Astrocyte of the cerebellum (primary cell): ENCODE data around the gene C19orf33.
"Not testable (repeated sequence)": the region's sequence is repeated elsewhere in the genome, so short reads cannot be mapped to it uniquely, and the experiment has no call there.

ENCODE experiments used
- DNase-seq: peaks from one replicate; pipeline ENCODE4 v3.0.0-alpha.2; 2011; ENCODE audit warnings: low read depth
- H3K4me3 ChIP-seq: 2 replicates; pipeline ENCODE4 v1.5.1; 2011; ENCODE audit warnings: mild to moderate bottlenecking, low read depth, low read length, moderate library complexity
- in situ Hi-C: cut with HindIII; loops from 2 replicates; pipeline ENCODE4 v1.10.0; 2017; ENCODE audit warnings: low sequenced_read_pairs
- TF ChIP-seq, protein P1 (sequence below): IDR thresholded peaks from 2 replicates; pipeline ENCODE4 v1.5.1; 2012; ENCODE audit warnings: low read length, low read depth, moderate library complexity, mild to moderate bottlenecking; ENCODE audit errors: missing control alignments

C19orf33 gene

GRCh38 chr19:38335949-38336637 lies 32.0 kb downstream of the C19orf33 start:
- in situ Hi-C loops, result no loop called here
- DNase-seq, result peak; percentile 82
- TF ChIP-seq, protein P1, sequence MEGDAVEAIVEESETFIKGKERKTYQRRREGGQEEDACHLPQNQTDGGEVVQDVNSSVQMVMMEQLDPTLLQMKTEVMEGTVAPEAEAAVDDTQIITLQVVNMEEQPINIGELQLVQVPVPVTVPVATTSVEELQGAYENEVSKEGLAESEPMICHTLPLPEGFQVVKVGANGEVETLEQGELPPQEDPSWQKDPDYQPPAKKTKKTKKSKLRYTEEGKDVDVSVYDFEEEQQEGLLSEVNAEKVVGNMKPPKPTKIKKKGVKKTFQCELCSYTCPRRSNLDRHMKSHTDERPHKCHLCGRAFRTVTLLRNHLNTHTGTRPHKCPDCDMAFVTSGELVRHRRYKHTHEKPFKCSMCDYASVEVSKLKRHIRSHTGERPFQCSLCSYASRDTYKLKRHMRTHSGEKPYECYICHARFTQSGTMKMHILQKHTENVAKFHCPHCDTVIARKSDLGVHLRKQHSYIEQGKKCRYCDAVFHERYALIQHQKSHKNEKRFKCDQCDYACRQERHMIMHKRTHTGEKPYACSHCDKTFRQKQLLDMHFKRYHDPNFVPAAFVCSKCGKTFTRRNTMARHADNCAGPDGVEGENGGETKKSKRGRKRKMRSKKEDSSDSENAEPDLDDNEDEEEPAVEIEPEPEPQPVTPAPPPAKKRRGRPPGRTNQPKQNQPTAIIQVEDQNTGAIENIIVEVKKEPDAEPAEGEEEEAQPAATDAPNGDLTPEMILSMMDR, result no peak
- peak overlapping the region; percentile 74 for H3K4me3 ChIP-seq

DNA sequence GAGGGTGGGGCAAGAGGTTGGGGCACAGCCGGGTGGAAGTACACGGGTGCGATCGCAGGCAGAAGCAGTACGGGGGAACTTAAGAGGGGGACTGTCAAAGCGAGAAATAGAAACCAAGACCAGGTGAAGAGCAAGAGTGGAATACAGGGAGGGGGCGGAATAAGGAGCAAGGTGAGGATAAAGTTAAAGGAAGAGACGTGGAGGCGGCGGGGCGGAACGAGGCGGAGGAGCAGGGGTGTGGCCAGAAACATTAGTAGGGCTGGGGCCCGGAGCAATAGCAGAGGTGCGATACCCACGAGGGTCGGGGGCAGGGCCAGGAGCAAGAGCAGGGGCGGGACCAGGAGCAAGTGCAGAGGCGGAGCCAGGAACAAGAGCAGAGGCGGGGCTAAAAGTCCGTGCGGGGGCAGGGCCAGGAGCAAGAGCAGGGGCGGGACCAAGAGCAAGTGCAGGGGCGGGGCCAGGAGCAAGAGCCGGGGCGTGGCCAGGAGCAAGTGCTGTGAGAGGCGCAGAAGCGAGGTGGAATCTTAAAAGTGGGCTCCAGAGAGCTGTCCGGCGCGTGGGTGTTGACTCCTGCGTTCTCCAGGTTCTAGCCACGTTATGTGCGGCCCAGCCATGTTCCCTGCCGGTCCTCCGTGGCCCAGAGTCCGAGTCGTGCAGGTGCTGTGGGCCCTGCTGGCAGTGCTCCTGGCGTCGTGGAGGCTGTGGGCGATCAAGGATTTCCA lies 32.7 kb downstream of the C19orf33 start:
- peak overlapping the region; percentile 74 for H3K4me3 ChIP-seq
- TF ChIP-seq, protein P1, result no peak
- in situ Hi-C loops, result no loop called here
- peak; percentile 80 for DNase-seq

GRCh38 chr19:38337360-38337653 lies 33.3 kb downstream of the C19orf33 start:
- peak overlapping the region; percentile 74 for H3K4me3 ChIP-seq
- DNase-seq, result no peak
- TF ChIP-seq, protein P1, result no peak
- in situ Hi-C loops, result no loop called here

- DNase-seq, in situ Hi-C loops, H3K4me3 ChIP-seq: not testable (repeated sequence)
Measured at GRCh38 chr19:38339011-38339410, 35.0 kb downstream of the C19orf33 start.

DNA sequence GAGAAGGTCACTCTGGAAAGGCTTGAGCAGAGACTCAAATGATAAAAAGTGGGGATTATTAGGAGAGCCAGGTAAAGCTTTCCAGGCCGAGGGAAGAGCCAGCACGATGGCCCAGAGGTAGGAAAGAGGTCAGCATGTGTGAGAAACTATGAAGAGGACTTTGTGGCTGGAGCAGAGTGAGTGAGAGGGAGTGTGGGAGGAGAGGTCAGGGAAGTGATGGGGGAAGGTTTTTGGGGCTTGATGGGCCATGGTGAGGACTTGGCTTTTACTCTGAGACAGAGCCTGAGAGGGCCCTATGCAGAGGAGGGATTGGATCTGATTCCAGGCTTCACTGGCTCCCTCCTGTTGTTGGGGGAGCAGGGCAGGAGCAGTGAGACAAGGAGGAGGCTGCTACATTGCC lies 36.9 kb downstream of the C19orf33 start:
- no peak overlapping the region for H3K4me3 ChIP-seq
- no peak for DNase-seq
- TF ChIP-seq, protein P1, result no peak
- in situ Hi-C loops, result no loop called here

- TF ChIP-seq, protein P1, result no peak
- in situ Hi-C loops, result no loop called here
- no peak overlapping the region for H3K4me3 ChIP-seq
- DNase-seq, result no peak
Measured at GRCh38 chr19:38346837-38347236, 42.8 kb downstream of the C19orf33 start.

GRCh38 chr19:38350883-38351282 lies 46.8 kb downstream of the C19orf33 start:
- TF ChIP-seq, protein P1, result no peak
- no peak overlapping the region for H3K4me3 ChIP-seq
- in situ Hi-C loops, result no loop called here
- no peak for DNase-seq
